ENCODE measurements around the gene FBLN5.

DNA sequence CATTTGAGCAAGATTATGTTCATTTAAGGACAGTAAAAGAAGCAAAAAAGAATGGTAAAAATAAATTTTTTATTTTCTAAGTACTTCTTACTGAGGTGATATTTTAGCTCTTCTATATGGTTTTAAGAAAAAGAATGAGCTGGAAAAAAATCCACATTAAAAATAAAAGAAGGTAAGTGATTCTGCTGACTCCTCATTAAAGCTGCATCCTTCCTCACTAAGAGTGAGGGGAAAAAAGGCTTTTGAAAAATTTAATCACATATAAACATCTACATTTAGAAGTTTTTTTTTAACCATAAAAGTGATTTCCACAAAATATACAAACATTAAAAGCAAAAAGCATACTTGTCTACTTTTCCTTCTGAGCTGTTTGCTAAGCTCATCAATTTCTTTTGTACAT lies 28.3 kb upstream of the FBLN5 start:
- no peak for TF ChIP-seq POLR2A (IDR thresholded peaks at IDR 0.05)
- TF ChIP-seq, protein P1, sequence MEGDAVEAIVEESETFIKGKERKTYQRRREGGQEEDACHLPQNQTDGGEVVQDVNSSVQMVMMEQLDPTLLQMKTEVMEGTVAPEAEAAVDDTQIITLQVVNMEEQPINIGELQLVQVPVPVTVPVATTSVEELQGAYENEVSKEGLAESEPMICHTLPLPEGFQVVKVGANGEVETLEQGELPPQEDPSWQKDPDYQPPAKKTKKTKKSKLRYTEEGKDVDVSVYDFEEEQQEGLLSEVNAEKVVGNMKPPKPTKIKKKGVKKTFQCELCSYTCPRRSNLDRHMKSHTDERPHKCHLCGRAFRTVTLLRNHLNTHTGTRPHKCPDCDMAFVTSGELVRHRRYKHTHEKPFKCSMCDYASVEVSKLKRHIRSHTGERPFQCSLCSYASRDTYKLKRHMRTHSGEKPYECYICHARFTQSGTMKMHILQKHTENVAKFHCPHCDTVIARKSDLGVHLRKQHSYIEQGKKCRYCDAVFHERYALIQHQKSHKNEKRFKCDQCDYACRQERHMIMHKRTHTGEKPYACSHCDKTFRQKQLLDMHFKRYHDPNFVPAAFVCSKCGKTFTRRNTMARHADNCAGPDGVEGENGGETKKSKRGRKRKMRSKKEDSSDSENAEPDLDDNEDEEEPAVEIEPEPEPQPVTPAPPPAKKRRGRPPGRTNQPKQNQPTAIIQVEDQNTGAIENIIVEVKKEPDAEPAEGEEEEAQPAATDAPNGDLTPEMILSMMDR (IDR thresholded peaks at IDR 0.05) = no peak
